NCI-H1930 (cell line): ENCODE data around the gene SAP25.
"Not testable (repeated sequence)": the region's sequence is repeated elsewhere in the genome, so short reads cannot be mapped to it uniquely, and the experiment has no call there.

Experiments used
- DNase-seq, 2 experiments: peaks; one replicate each; lab custom pipeline; 2025; lab: John Stamatoyannopoulos, UW

SAP25 gene

DNA sequence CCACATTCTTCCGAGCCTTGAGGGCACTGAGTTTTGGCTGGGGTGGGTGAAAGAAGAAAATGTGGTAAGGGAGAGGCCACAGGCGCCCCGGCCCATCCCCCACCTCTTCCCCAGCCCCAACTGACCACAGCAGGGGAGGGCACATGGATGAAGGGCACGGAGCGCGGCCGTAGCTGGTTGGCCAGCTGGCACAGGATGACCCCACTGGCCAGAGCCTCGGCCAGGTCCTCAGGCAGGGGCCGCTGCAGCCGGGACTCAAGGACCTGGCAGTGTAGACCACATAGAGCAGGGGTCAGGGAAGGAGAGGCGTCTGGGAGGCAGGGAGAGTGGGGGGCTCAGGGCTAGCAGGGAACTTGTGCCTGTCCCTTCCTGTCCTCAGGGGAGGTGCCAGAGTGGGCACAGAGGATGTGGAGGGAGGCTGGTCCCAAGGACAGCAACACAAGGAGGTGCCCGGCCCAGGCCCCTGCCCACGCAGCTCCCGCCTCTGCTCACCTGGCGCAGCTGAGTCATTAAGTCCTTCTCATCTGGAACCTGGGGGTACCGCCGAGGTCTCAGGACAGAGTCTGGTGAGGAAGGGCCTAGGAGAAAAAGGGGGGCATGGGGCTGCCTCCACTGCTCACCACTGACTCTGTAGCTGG lies 2.2 kb upstream of the SAP25 start:
- DNase-seq: no peak

DNA sequence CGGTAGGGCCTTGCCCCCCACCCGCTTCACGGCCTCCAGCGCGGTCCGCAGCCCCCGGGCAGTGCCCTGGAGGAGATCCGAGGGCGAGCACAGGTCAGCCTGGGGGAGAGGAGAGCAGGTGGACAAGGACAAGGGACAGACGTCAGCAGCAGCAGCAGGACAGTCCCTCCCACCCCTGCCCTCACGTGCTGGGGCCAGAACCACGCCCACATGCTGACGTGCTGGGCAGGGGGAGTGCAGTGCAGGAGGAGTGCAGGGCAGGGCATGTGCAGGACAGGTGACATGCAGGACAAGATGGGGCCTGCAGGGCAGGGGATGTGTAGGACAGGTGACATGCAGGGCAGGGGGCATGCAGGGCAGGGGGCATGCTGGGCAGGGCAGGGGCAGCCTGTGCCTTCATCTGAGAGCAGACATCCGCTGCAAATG lies 1.5 kb upstream of the SAP25 start:
- no peak for DNase-seq

DNA sequence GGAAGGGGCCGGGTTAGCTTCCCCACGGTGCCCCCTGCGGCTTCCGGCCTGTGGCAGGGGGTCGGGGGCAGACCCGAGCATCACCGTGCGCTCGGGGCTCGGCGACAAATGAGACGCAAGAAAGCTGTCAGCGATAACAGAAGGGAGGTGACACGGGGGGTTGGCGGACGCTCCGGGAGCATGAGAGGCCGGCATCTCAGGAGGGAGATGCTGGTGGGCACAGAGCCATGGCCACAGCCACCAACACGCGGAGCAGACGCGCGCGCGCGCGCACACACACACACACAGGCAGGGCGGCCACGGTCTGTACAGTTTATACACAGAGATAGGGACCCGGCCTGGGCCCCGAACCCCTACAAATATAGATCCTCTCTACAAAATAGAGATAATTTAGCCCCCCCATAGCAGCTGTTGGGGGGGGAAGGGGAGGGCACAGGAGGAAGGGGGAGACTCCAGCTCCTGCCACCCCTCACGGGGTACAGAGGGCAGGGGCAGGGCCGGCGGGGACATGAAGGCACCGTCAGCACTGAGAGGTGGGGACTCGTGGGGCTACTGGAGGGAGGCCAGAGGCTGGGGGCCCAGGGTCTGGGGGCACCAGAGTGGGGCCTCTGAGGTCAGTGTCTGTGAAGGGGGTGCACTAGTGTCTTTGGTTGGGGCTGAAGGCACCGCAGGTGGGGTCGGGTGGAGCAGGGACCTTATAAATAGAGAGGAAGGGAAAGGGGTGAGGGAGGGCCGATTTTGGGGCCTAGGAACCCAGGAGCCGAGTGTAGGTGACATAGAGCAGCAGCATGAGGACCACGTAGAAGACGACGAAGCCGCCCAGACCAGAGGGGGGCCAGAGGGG lies 884 bp upstream of the SAP25 start:
- DNase-seq: no peak

DNA sequence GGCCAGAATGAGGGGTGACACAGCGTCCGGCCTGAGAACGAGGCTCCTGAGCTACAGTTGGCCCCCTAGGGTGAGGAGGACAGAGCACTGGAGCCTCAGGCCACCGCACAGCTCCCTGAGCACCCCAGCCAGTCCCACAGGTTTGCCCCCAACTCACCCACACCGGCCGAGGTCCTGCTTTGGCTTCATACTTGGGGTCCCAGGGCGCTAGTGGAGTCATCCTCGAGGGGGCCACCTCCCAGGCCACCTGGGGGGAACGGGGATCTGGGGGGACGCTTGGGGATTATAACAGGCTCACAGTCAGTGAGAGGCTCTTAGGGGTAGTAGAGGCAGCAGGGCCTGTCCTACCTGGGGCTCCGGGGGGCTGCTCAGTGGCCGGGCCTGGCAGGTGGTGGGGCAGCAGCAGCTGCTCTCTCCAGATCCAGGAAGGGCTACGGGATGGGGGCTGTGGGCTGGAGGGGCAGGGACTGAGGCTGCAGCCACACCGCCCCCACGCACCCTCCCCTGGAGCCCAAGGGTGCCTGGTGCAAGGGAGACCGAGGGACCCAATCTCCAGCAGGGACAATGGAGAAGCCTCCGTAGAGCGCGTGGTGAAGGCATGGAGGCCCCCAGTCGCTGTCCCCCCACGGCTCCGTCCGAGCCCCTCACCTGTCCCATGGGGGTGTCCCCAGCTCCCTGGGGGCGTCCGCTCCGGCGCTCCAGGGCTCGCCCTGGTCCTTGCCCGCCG lies 588 bp downstream of the SAP25 start:
- no peak for DNase-seq

DNA sequence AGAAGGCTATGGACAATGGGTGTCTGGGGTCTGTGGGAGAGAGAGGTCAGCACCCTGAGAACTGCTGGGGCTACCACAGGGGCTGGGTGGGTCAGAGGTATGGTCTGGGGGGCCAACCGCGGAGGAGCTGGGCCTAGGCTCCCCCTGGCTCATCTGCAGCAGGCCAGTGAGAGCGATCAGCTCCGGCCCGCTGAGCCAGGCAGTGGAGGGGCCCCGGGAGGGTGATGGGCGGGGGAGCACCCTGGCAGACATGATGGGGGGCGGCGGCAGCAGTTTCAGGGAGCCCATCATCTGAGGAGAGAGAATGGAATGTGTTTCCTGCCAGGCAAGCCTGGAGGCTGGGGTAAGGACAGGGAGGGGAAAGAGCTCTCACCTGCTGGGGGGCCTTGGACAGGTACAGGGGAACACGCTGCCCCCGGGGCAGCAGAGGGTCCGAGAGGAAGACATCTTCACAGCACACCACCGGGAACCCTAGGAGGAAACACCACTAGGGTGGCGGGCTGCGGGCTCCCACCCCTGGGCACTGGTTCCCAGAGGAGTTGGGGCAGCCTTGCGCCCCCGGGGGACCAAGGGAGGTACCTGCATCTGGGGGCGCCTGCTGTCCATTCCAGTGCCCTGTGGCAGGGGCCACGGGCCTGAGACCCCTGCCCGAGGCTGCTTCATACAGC lies 1.3 kb downstream of the SAP25 start:
- no peak for DNase-seq

DNA sequence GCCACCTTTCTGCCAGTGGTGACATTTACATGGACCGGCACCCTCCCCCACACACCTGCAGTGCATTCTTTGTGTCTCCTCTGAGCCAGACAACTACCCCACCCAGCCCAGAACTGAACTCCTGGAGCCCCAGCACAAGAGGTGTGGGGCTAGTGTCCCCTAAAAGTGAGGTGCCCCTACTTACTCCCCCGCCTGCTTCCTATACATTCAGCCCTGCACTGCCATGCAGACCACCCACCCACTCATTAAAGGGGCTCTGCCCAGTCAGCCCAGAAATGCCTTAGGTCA lies 1.9 kb downstream of the SAP25 start:
- DNase-seq: no peak

DNA sequence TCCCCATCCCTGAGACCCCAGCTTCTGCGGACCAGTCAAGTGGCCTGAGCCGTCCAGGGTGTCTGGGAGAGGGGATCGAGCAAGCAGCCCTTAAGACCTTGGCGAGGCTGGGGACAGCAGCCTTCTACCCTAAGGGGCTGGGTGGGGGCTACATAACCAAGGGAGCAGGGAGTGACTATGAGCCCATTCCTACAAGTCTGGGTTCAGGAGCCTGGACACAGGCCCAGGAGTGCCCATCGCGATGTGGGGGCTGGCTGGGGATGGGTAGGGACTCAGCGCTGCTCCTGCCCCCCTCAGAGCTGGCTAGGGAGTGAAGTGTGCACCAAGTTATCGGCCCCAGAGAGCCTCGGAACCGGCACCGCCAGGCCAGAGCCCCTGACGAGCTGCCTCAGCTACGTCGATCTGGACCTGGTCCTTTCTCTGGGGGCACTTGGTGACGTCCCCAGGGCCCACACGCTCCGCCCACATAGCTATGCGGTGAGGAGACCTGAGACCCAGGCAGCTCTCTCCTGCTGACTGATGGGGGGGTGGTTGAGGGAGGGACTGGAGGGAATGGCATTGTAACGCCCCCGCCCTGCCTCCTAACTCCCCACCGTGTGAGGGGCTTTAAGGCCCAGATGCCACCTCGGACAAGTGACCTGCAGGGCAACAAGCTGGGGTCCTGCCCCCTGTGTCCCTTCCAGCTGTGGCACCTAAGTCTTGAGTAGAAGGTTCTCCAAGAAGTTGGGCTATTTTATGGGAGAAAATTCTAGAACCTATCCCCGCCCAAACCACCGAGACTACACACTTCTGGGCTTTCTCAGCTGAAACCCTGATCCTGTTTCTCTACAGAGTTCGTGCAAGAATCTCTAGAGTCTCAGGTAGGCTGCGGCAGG lies 2.5 kb downstream of the SAP25 start:
- DNase-seq: no peak

DNA sequence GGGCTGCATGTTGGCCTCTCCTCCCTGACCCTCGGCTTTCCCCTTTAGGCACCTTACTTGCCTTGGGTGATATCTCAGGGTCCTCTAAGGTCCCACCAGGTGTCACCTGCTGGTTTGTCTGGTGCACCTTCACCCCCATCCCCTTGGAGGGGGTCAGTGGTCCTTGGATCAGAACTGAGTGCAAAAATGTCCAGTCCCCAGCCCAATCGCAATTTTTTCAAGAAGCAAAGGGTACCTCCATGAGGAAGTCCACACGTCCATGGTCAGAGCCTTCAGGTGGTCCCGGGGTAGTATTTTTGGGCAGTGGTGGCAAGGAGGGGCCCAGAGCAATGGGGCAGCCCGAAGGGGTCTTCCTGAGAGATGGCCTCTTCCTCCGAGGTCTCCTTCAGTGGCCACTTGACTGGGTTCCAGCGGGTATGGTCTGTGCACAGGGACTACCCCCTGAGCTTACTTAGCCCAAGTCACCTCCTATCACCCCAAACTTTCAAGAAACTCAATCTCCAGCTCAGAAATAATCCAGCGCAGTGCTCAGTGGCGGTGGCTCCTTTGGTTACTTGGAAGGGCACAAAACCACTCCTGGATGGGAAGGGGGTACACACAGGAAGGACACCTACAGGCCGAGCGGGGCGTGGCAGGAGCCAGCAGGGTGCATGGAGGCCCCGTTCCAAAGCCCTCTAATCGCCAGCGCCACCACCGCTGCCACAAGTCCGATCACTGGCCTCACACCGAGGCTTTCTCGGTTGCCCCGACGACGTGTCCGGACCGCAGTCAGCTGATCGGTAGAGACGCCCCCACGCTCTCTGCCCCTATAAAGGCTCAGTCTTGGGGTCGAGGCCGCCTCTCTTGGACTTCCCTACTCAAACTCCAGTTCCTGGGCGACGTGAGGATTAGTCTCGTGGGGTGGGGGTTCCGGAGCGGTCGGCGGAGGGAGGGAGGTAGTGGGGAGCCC lies 4.5 kb downstream of the SAP25 start:
- peak; percentile 53 to 63 for DNase-seq

DNA sequence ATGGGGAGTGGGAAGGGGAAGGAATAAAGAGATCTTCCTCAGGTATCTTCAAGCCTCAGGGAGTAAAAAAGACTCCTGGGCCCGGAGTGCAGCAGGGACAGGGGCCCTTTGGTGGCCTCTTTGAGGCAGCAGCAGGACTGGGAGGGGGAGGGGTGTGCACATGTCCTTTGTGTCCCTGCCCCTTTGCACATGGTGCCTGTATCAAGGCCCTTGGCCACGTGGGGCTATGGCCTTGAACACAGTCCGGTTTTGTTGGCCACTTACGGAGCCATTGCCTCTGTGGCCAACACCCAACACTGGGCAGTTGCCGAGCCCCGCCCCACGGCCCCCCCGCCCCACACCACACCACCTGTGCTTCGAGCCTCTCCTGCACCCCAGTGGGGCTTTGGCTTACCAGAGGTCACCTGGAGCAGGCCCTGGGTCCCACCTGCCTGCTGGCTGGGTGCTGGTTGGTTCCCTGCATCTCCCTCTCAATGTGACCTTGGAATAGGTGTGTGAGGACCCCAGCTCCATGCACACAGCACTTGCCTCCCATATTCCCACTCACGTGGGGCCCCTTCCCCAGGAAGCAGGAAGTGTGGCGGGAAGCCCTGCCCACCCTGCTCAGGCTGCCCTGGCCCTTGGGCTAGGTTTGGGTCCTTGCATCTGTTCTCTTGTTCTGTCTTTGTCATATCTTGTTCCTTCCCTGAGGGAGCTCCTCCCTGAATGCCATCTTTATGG lies 5.4 kb downstream of the SAP25 start:
- DNase-seq: no peak

DNA sequence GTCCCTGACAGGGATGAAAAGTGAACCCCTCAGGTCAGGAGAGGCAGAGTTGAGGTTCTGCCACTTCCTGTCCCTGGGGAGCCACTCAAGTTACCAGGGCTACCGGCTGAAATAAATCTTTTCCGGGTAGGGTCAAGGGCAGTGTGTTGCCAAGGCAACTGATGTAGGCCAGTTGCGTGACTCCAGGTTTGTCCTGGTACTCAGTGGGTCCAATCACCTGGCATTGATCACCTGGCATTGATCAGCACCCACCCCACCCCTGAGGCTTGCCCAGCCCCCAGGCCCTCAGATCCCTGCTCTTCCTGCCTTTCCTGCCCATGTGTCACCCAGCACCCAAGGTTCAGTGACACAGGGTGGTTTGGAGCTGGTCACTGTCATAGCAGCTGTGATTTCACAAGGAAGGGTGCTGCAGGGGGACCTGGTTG lies 5.9 kb downstream of the SAP25 start:
- no peak for DNase-seq

DNA sequence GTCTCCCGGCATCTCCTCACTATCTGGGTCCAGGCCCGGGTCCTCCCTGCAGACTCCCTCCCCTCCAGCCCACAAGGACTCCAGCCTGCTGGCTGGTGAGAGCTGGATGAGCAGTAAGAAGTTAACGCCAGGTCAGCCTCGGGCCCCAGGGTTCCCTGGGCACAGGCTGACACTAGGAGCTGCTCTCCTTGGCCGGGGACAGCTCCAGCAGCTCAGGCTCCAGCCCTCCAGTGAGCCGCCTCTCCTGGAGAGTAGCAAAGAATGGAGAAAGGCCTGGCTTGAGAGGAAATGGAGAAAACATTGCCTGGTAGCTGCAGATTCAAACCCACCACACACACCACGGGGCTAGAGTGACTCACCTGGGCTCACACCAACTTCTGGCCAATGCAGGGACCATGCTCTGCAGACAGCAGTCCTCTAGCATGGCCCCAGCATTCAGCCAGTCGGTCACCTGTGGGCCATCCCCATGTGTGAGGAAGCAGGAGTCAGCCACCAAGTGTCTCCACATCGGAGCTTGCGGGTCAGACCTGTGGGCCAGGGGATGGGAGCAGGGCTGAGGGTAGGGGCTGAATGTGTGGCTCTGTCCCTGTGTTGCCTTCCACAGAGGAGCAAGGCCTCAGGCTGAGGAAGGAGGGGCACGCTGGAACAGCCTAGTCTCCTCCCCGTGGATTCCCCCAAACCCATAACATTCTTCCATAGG lies 6.5 kb downstream of the SAP25 start:
- DNase-seq: no peak

DNA sequence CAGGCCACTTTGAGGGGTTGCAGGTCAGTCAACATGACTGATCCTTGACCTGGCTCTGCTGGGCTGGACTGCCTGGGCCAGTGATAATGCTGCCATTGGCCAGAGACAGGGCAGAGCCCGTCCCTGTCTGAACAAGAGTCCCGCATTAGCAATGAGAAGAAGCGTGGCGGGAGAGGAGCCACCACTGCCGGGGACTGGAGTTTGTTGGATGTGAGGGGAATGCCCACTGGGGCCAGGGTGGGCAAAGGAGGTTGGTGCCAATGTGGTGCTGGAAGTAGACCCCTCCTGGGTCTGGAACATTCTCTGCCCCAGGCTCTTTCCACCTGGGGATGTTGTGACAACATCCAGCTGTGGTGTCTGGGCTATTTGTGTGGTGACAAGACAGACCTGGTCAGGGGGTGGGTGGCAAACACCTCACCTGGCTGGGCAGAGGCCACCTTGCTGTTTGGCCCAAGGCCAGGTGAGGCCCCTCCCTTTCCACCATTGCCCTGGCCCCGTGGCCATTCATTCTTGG lies 7.6 kb downstream of the SAP25 start:
- no peak for DNase-seq

DNA sequence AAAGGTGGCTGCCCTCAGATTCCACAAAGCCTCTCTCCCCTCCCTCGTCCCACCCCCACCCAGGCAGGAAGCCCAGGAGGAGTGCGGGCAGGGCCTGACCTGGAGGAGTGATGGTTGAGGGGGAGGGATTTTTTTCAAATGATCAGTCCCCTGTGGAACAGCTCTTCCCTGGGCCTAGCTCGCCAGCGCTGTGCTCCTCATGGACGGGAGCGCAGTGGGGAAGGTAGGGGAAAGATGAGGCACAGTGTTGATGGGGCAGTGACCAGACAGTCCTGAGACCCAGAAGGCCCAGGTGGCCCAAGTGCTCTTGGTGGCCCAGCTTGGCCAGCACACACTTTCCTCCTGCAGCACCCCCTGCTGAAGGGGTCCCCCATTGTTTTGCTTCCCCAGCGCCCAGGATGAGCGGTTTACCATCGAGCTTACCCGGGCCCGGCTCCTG lies 8.5 kb downstream of the SAP25 start:
- DNase-seq: no peak

DNA sequence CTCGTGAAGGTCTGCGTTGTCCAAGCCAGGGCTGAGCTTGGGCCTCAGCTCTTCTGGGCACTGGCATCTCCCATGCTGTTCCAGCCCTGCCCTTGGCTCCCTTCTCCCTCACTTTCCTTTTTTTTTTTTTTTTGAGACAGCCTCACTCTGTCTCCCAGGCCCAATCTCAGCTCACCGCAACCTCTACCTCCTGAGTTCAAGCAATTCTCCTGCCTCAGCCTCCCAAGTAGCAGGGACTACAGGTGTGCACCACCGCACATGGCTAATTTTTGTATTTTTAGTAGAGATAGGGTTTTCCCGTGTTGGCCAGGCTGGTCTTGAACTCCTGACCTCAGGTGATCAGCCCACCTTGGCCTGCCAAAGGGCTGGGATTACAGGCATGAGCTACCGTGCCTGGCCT lies 9.3 kb downstream of the SAP25 start:
- DNase-seq: not testable (repeated sequence)

DNA sequence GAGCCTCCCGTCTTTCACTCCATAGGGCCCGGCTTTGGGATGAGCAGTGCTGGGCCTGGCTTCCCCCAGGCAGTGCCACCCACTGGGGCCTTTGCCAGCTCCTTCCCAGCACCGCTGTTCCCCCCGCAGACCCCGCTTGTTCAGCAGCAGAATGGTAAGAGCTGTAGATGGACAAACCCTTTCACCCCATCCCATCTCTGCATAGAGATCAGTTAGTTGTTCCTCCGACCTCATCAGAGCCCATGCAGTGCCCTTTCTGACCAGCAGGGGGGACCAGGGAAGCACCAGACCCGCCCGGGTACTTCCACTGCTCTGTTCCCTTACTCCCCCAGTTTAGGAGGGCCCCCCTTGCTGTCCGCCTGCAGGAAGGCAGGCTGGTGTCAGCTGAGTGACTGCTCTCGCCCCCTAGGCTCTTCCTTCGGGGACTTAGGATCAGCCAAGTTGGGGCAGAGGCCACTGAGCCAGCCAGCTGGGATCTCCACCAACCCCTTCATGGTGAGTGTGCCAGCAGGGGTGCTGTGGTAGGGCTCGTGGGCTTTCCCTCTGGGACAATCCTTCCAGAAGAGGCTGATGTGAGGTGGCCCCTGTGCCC lies 9.8 kb downstream of the SAP25 start:
- peak in 1 of 2 experiments; percentile 51 for DNase-seq

DNA sequence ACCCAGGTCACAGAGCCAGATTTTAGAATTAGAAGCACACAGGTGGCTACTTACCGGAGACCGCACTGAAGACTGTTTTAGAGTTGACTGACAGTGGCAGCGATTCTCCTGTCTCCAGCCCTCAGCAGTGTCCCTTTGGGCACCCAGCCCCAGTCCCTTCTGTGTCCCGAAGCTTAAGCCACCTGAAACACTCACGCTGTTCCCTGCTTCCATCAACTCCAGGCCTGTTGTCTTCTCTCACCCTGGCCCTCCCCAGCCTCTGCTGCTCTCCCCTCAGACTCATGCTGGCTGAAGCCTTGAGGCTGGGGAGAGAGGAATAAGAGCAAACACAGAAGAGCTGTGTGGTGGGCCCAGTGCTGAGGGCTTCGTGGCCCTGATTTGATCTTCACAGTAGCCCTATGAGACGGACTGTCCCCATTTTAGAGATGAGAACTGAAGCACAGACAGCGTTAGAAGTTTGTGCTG lies 10.6 kb downstream of the SAP25 start:
- no peak for DNase-seq

DNA sequence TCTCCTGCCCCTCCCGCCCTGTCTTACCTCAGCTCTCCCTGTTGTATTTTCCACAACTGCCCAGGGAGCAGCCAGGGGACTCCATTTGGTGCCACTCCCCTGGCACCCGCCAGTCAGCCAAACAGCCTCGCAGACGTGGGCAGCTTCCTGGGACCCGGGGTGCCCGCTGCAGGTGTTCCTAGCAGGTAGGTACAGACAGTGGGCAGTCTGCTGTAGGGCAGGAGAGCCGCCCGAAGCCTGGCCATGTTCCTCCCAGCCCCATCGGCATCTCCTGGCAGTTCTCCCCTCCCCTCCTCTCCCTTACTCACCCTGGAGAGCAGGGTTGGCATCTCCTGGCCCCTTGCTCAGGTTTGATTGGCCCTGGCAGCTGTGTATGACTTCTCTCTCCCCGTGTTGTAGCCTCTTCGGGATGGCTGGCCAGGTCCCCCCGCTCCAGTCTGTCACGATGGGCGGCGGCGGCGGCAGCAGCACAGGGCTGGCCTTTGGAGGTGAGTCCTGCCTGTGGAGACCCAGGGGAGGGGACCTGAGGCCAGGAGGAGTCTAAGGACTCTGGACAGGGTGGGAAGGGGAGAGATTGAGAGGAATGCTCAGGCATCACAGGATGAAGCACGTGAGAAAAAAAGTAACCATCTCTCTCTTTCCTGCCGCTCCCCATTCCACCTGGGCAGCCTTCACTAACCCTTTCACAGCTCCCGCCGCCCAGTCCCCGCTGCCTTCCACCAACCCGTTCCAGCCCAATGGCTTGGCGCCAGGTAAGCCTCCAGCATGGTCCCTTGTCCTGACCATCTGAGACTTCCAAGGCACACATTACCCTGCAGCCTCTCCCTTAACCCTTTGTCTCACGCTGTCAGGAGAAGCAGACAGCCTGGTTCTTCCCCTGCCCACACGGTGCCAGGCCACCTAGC lies 11.3 kb downstream of the SAP25 start:
- no peak for DNase-seq
